H1 (cell line): ENCODE measurements around the gene SNX2. TPM values are rescaled to one million over a fixed set of nuclear protein-coding genes. Genes with fewer than 3 reads are reported as not detected.

Experiments
- CTCF ChIA-PET: fragments of 300-600 bp; sonication (Branson Sonifier 250); formaldehyde crosslinking; loops from one replicate; lab custom pipeline; 2021; ENCODE audit not compliant: partially characterized antibody; lab: Charles Lee
- POLR2A ChIA-PET: fragments of 300-600 bp; sonication (Branson Sonifier 250); formaldehyde crosslinking; loops from one replicate; lab custom pipeline; 2021; ENCODE audit warnings: inconsistent platforms; ENCODE audit not compliant: partially characterized antibody; lab: Charles Lee
- DNase-seq, 2 experiments: peaks; one replicate each; pipeline versions ENCODE4 v3.0.0 to v3.0.0-alpha.2; 2010 to 2022; ENCODE audit warnings: low spot score in 2 of 2, low read depth in 1 of 2, mixed read lengths in 1 of 2
- FAIRE-seq: peaks from 2 replicates; lab custom pipeline; 2011; peaks lifted over from hg19 to GRCh38; lab: Jason Lieb, UNC
- H2AFZ ChIP-seq: 2 replicates; pipeline ENCODE4 v1.8.1; 2012; ENCODE audit warnings: low read length, inconsistent platforms
- H2AK5ac ChIP-seq: 2 replicates; pipeline ENCODE4 v1.6.1; 2013; ENCODE audit warnings: low read depth, low read length
- H2BK120ac ChIP-seq: replicated peaks from 2 replicates; pipeline ENCODE3; 2013; ENCODE audit warnings: low read depth, low read length, inconsistent platforms
- H2BK12ac ChIP-seq: 2 replicates; pipeline ENCODE4 v1.6.1; 2013; ENCODE audit warnings: low read depth, low read length
- H2BK15ac ChIP-seq: 2 replicates; pipeline ENCODE4 v1.6.1; 2013; ENCODE audit warnings: low read length
- H2BK20ac ChIP-seq: 2 replicates; pipeline ENCODE4 v1.6.1; 2013; ENCODE audit warnings: low read length
- H2BK5ac ChIP-seq: 2 replicates; pipeline ENCODE4 v1.6.1; 2013; ENCODE audit warnings: low read depth, low read length
- H3K14ac ChIP-seq: 2 replicates; pipeline ENCODE4 v1.6.1; 2013; ENCODE audit warnings: inconsistent platforms; ENCODE audit not compliant: insufficient read length
- H3K18ac ChIP-seq: 2 replicates; pipeline ENCODE4 v1.6.1; 2013; ENCODE audit warnings: low read length; ENCODE audit errors: extremely low read depth
- H3K23ac ChIP-seq: 2 replicates; pipeline ENCODE4 v1.6.1; 2013; ENCODE audit warnings: inconsistent platforms; ENCODE audit not compliant: insufficient read length
- H3K23me2 ChIP-seq: 2 replicates; pipeline ENCODE4 v1.6.1; 2013; ENCODE audit warnings: low read depth, low read length
- H3K27ac ChIP-seq: 2 replicates; pipeline ENCODE4 v1.6.1; 2011; ENCODE audit warnings: low read depth, low read length, inconsistent platforms
- H3K27me3 ChIP-seq, 4 experiments: replicated peaks in 1 of 4; 1 replicate in 1 of 4; 2 replicates in 3 of 4; pipeline versions ENCODE4 v1.6.1 to v1.8.1; 2011 to 2013; ENCODE audit warnings: low read length in 3 of 4, mild to moderate bottlenecking in 3 of 4, inconsistent platforms in 2 of 4, mixed read lengths in 2 of 4, moderate library complexity in 1 of 4; ENCODE audit not compliant: control insufficient read depth in 3 of 4, insufficient read depth in 3 of 4; ENCODE audit errors: extremely low read depth in 1 of 4
- H3K36me3 ChIP-seq, 4 experiments: 2 replicates each; pipeline versions ENCODE4 v1.6.1 to v1.8.1; 2011 to 2013; ENCODE audit warnings: mild to moderate bottlenecking in 4 of 4, low read length in 3 of 4, moderate library complexity in 2 of 4, control low read depth in 1 of 4, inconsistent platforms in 1 of 4; ENCODE audit not compliant: insufficient read depth in 4 of 4, control insufficient read depth in 2 of 4
- H3K4ac ChIP-seq: replicated peaks from 2 replicates; pipeline ENCODE3; 2013; ENCODE audit warnings: low read length, low read depth, mixed read lengths, inconsistent platforms; ENCODE audit not compliant: insufficient read length
- H3K4me1 ChIP-seq, 4 experiments: replicated peaks in 1 of 4; 1 replicate in 1 of 4; 2 replicates in 3 of 4; pipeline versions ENCODE4 v1.6.1 to v1.8.1; 2011 to 2013; ENCODE audit warnings: low read length in 3 of 4, inconsistent platforms in 2 of 4, mixed read lengths in 1 of 4; ENCODE audit not compliant: insufficient read depth in 4 of 4, control insufficient read depth in 3 of 4
- H3K4me2 ChIP-seq, 2 experiments: 2 replicates each; pipeline versions ENCODE4 v1.6.1 to v1.8.1; 2011 to 2013; ENCODE audit warnings: low read depth in 2 of 2, low read length in 2 of 2, control low read depth in 1 of 2, inconsistent platforms in 1 of 2, mild to moderate bottlenecking in 1 of 2; ENCODE audit not compliant: insufficient read depth in 1 of 2
- H3K4me3 ChIP-seq, 4 experiments: fragments of 200-600, 300-600 bp in 1 of 4; sonication (generic), shearing (Covaris generic), sonication (Bioruptor Twin) in 1 of 4; 2 replicates each; pipeline versions ENCODE4 v1.5.1 to v1.8.1; 2011 to 2016; ENCODE audit warnings: low read length in 4 of 4, low read depth in 3 of 4, control low read depth in 2 of 4, inconsistent platforms in 2 of 4, mild to moderate bottlenecking in 2 of 4, mixed read lengths in 1 of 4, moderate library complexity in 1 of 4; ENCODE audit not compliant: insufficient read depth in 2 of 4; ENCODE audit errors: extremely low read depth in 1 of 4
- H3K56ac ChIP-seq: replicated peaks from 2 replicates; pipeline ENCODE3; 2013; ENCODE audit warnings: low read depth, mild to moderate bottlenecking, mixed read lengths, low read length, inconsistent platforms; ENCODE audit not compliant: insufficient read length
- H3K79me1 ChIP-seq: 2 replicates; pipeline ENCODE4 v1.6.1; 2013; ENCODE audit warnings: low read depth, low read length, control low read depth
- H3K79me2 ChIP-seq, 2 experiments: 2 replicates each; pipeline versions ENCODE4 v1.6.1 to v1.8.1; 2012 to 2013; ENCODE audit warnings: low read length in 2 of 2, mild to moderate bottlenecking in 2 of 2, inconsistent platforms in 1 of 2; ENCODE audit not compliant: insufficient read depth in 2 of 2, control insufficient read depth in 1 of 2
- H3K9ac ChIP-seq, 4 experiments: replicated peaks in 1 of 4; 1 replicate in 1 of 4; 2 replicates in 3 of 4; pipeline versions ENCODE4 v1.6.1 to v1.8.1; 2011 to 2013; ENCODE audit warnings: low read depth in 3 of 4, low read length in 3 of 4, control low read depth in 2 of 4, mild to moderate bottlenecking in 2 of 4, moderate library complexity in 2 of 4, inconsistent platforms in 1 of 4; ENCODE audit errors: extremely low read depth in 1 of 4
- H3K9me3 ChIP-seq, 2 experiments: 2 replicates each; pipeline versions ENCODE4 v1.6.1 to v1.8.1; 2012 to 2013; ENCODE audit warnings: mild to moderate bottlenecking in 2 of 2, moderate library complexity in 2 of 2, control low read depth in 1 of 2, inconsistent platforms in 1 of 2, low read depth in 1 of 2, low read length in 1 of 2, mixed read lengths in 1 of 2; ENCODE audit not compliant: insufficient read depth in 2 of 2
- H4K20me1 ChIP-seq, 2 experiments: replicated peaks in 1 of 2; 2 replicates each; pipeline versions ENCODE3 to v1.8.1; 2011 to 2013; ENCODE audit warnings: inconsistent platforms in 2 of 2, low read length in 2 of 2, mild to moderate bottlenecking in 1 of 2; ENCODE audit not compliant: insufficient read depth in 2 of 2, control insufficient read depth in 1 of 2
- H4K5ac ChIP-seq: 2 replicates; pipeline ENCODE4 v1.6.1; 2013; ENCODE audit warnings: low read length, low read depth, mixed read lengths, inconsistent platforms; ENCODE audit not compliant: insufficient read length
- H4K8ac ChIP-seq: 2 replicates; pipeline ENCODE4 v1.8.0; 2013; ENCODE audit warnings: mild to moderate bottlenecking, moderate library complexity, low read length, inconsistent platforms; ENCODE audit not compliant: insufficient read depth; ENCODE audit errors: extremely low read depth
- H4K91ac ChIP-seq: replicated peaks from 2 replicates; pipeline ENCODE3; 2013; ENCODE audit warnings: low read length, mixed read lengths, inconsistent platforms; ENCODE audit not compliant: insufficient read length
- GABPA ChIP-seq: IDR thresholded peaks from 2 replicates; pipeline ENCODE4 v1.6.1; 2011; ENCODE audit warnings: mild to moderate bottlenecking, low read length, moderate library complexity, borderline replicate concordance; ENCODE audit not compliant: insufficient read depth
- HDAC2 ChIP-seq, 2 experiments: fragments of 300-600 bp in 1 of 2; sonication (generic) in 1 of 2; IDR thresholded peaks; 2 replicates each; pipeline ENCODE4 v1.6.1; 2011 to 2012; ENCODE audit warnings: low read depth in 2 of 2, low read length in 2 of 2, mild to moderate bottlenecking in 2 of 2, moderate library complexity in 2 of 2, borderline replicate concordance in 1 of 2, inconsistent platforms in 1 of 2
- KDM1A ChIP-seq: fragments of 200-600, 300-600 bp; sonication (generic); IDR thresholded peaks from 2 replicates; pipeline ENCODE4 v1.7.1; 2016; ENCODE audit warnings: mild to moderate bottlenecking, low read length, borderline replicate concordance
- POLR2AphosphoS5 ChIP-seq: IDR thresholded peaks from 2 replicates; pipeline ENCODE4 v1.6.1; 2011; ENCODE audit warnings: low read depth, low read length
- POU5F1 ChIP-seq: IDR thresholded peaks from 2 replicates; pipeline ENCODE4 v1.6.1; 2011; ENCODE audit warnings: low read depth, mild to moderate bottlenecking, low read length, moderate library complexity
- RFX5 ChIP-seq: IDR thresholded peaks from 2 replicates; pipeline ENCODE4 v1.6.1; 2011; ENCODE audit warnings: low read depth, low read length, improper control_type of control experiment, borderline replicate concordance
- SP1 ChIP-seq: IDR thresholded peaks from 2 replicates; pipeline ENCODE4 v1.6.1; 2011; ENCODE audit warnings: low read depth, low read length
- ZNF274 ChIP-seq: IDR thresholded peaks from 2 replicates; pipeline ENCODE4 v1.7.0; 2012; ENCODE audit warnings: low read length, borderline replicate concordance; ENCODE audit errors: extremely low read depth
- WGBS, 2 experiments: shearing (Covaris generic) in 1 of 2; methylation state at CpG; one replicate each; pipeline versions ENCODE4 v1.1.6 to v1.1.7; 2013 to 2015; ENCODE audit warnings: low lambda C conversion rate in 2 of 2, mixed read lengths in 2 of 2, inconsistent platforms in 1 of 2, low coverage in 1 of 2, missing lambda C conversion rate in 1 of 2; ENCODE audit not compliant: insufficient replicate concordance in 2 of 2, insufficient coverage in 1 of 2, insufficient read length in 1 of 2; ENCODE audit errors: extremely low coverage in 1 of 2, missing lambda C conversion rate in 1 of 2; 5-methylcytosine and 5-hydroxymethylcytosine counted together
- polyA plus RNA-seq, 7 experiments: library from polyadenylated mRNA; depleted of rRNA in 3 of 7; stranded (reverse) in 5 of 7; unstranded in 2 of 7; fragments of >200 nt in 5 of 7; fragments of 200-250 nt in 2 of 7; gene quantifications; 1 replicate in 5 of 7; 2 replicates in 1 of 7; 4 replicates in 1 of 7; pipeline versions ENCODE4 v1.2.1 to v1.2.3, GENCODE V29; 2011 to 2013; ENCODE audit warnings: missing spikeins in 2 of 7, mixed read lengths in 2 of 7
- total RNA-seq: library from RNA; stranded (reverse); fragmentation: NEBNext Ultra II Directional; extraction: Animal tissue kit (Norgen Biotek cat#: 25700); gene quantifications from 2 replicates; pipeline ENCODE4 v1.2.1, GENCODE V29; 2021

The SNX2 gene
- total and polyA plus RNA-seq, 2 of the 8 experiments (the other 6 are each of a cell fraction or from before 2014, with no cell fraction given) = 51.0 to 61.2 TPM

GRCh38 chr5:122773619-122774018 lies 1.3 kb upstream of the SNX2 start:
- WGBS, 2 experiments = 90% methylated on average over 3 of the region's 3 CpGs; no CpG with 5 or more reads in 1 of the 2 experiments
- POLR2A ChIA-PET = no interaction called here
- H3K27me3 ChIP-seq = no peaks in the 10 kb centered on the region

More at GRCh38 chr5:122773619-122774018, 1.3 kb upstream of the SNX2 start:
- Histone ChIP-seq H3K4me3 (no peak overlapping the region), H3K79me2 (peaks cover 0 to 33% of the 10 kb centered on the region in 2 experiments; a peak in 3 of 4 replicates), H4K91ac (no peak overlapping the region), H2BK120ac (no peak overlapping the region), H3K4me2 (no peak overlapping the region), H4K5ac (no peak overlapping the region), H2AFZ (no peak overlapping the region), H3K9ac (no peak overlapping the region), H4K20me1 (no peaks in the 10 kb centered on the region), H2BK12ac (no peak overlapping the region), H3K4ac (no peak overlapping the region), H3K23me2 (peaks cover 3% of the 10 kb centered on the region), H2BK5ac (no peak overlapping the region), H3K56ac (no peak overlapping the region), H3K27ac (no peak overlapping the region), H3K36me3 (no peaks in the 10 kb centered on the region), H3K23ac (no peak overlapping the region), H3K4me1 (peaks cover 0 to 2% (median 0%) of the 10 kb centered on the region in 4 experiments; a peak in 1 of 7 replicates), H4K8ac (no peak overlapping the region), H3K9me3 (no peaks in the 10 kb centered on the region), H3K14ac (no peak overlapping the region), H2AK5ac (no peak overlapping the region), H2BK15ac (no peak overlapping the region), H3K18ac (no peak overlapping the region), H2BK20ac (no peak overlapping the region), H3K79me1 (no peaks in the 10 kb centered on the region)
- DNase-seq (no peak), FAIRE-seq (no peak)
- no peak for TF ChIP-seq ZNF274
- no peak for TF ChIP-seq RFX5
- no peak for TF ChIP-seq GABPA
- no peak for TF ChIP-seq HDAC2 (IDR thresholded peaks at IDR 0.05; ENCODE audit: borderline replicate concordance in 1 of 2, low read depth in 2 of 2, low read length in 2 of 2)
- no peak for TF ChIP-seq POU5F1
- TF ChIP-seq SP1 = no peak
- no peak for TF ChIP-seq POLR2AphosphoS5
- TF ChIP-seq KDM1A = no peak
- CTCF ChIA-PET = interaction anchor here (1.1 to 1.2 kb wide), 3 partner anchors 14 to 227 kb away, joined by 3 to 4 read pairs (median 3); no protein-coding TSS in a partner anchor
